SK-N-SH (cell line): Measurements from ENCODE around the gene BAHCC1. TPM values are rescaled to one million over a fixed set of nuclear protein-coding genes. Genes with fewer than 3 reads are reported as not detected.

Experiments used
- CTCF ChIA-PET: fragments of 300-600, 350-600 bp; formaldehyde crosslinking; extraction: SDS; loops from one replicate; lab custom pipeline; 2021; lab: Yijun Ruan, JAX
- POLR2A ChIA-PET: fragments of 350-600 bp; sonication (Branson Sonifier 250); formaldehyde crosslinking; extraction: SDS; loops from one replicate; lab custom pipeline; 2020; ENCODE audit warnings: antibody characterized with exemption, inconsistent platforms; lab: Yijun Ruan, JAX
- DNase-seq: peaks from one replicate; pipeline ENCODE4 v3.0.0; 2012
- H2AFZ ChIP-seq: fragments of 200-600 bp; sonication (generic); 2 replicates; pipeline ENCODE4 v1.8.1; 2016; ENCODE audit warnings: antibody characterized with exemption, mild to moderate bottlenecking, low read depth
- H3F3A ChIP-seq: fragments of 200-600 bp; sonication (generic); replicated peaks from 2 replicates; pipeline ENCODE3; 2016; ENCODE audit warnings: antibody characterized with exemption, mild to moderate bottlenecking; ENCODE audit not compliant: insufficient read depth
- H3K27ac ChIP-seq, 2 experiments: fragments of 200-500 bp in 1 of 2; fragments of 200-600 bp in 1 of 2; sonication (Bioruptor generic) in 1 of 2; sonication (generic), shearing (Covaris generic) in 1 of 2; 2 replicates each; pipeline versions ENCODE4 v1.5.1 to v1.6.1; 2014 to 2016; ENCODE audit warnings: low read depth in 2 of 2, inconsistent platforms in 1 of 2, low read length in 1 of 2, mild to moderate bottlenecking in 1 of 2, mixed read lengths in 1 of 2
- H3K27me3 ChIP-seq: fragments of 200-600 bp; sonication (generic), shearing (Covaris generic); 2 replicates; pipeline ENCODE4 v1.6.1; 2016; ENCODE audit warnings: mixed run types; ENCODE audit not compliant: insufficient read depth
- H3K36me3 ChIP-seq, 2 experiments: fragments of 200-500 bp in 1 of 2; fragments of 200-600 bp in 1 of 2; sonication (Bioruptor generic) in 1 of 2; sonication (generic) in 1 of 2; replicated peaks in 1 of 2; 2 replicates each; pipeline versions ENCODE3 to v1.5.1; 2014 to 2016; ENCODE audit warnings: low read length in 1 of 2, mild to moderate bottlenecking in 1 of 2; ENCODE audit not compliant: insufficient read depth in 2 of 2, control insufficient read depth in 1 of 2
- H3K4me1 ChIP-seq, 2 experiments: fragments of 200-500 bp in 1 of 2; fragments of 200-600 bp in 1 of 2; sonication (Bioruptor generic) in 1 of 2; sonication (generic), shearing (Covaris generic) in 1 of 2; 2 replicates each; pipeline versions ENCODE4 v1.5.1 to v1.6.1; 2014 to 2016; ENCODE audit warnings: low read depth in 1 of 2, low read length in 1 of 2, mixed run types in 1 of 2; ENCODE audit not compliant: insufficient read depth in 2 of 2, control insufficient read depth in 1 of 2
- H3K4me2 ChIP-seq: fragments of 200-600 bp; sonication (generic), shearing (Covaris generic); 2 replicates; pipeline ENCODE4 v1.6.1; 2017; ENCODE audit warnings: mixed run types
- H3K4me3 ChIP-seq, 2 experiments: fragments of 200-500 bp in 1 of 2; fragments of 200-600 bp in 1 of 2; sonication (Bioruptor generic) in 1 of 2; sonication (generic), shearing (Covaris generic) in 1 of 2; 2 replicates each; pipeline versions ENCODE4 v1.5.1 to v1.8.1; 2014 to 2016; ENCODE audit warnings: low read depth in 2 of 2, inconsistent platforms in 1 of 2, low read length in 1 of 2, mild to moderate bottlenecking in 1 of 2, mixed read lengths in 1 of 2, moderate library complexity in 1 of 2
- H3K79me2 ChIP-seq: fragments of 200-600 bp; sonication (generic); 2 replicates; pipeline ENCODE4 v1.8.1; 2017; ENCODE audit warnings: mild to moderate bottlenecking; ENCODE audit not compliant: insufficient read depth
- H3K9ac ChIP-seq: fragments of 200-600 bp; sonication (generic); 2 replicates; pipeline ENCODE4 v1.6.1; 2017; ENCODE audit warnings: mixed run types
- H3K9me2 ChIP-seq: fragments of 200-600 bp; sonication (generic); 2 replicates; pipeline ENCODE4 v1.6.1; 2017; ENCODE audit warnings: mixed run types
- H3K9me3 ChIP-seq: fragments of 200-600 bp; sonication (generic); 2 replicates; pipeline ENCODE4 v1.6.1; 2017; ENCODE audit warnings: mixed run types, mild to moderate bottlenecking, moderate library complexity
- H4K20me1 ChIP-seq: fragments of 200-600 bp; sonication (generic); 2 replicates; pipeline ENCODE4 v1.6.1; 2017; ENCODE audit warnings: mild to moderate bottlenecking, mixed run types; ENCODE audit not compliant: insufficient read depth
- CHD2 ChIP-seq: fragments of 150-350 bp; IDR thresholded peaks from 2 replicates; pipeline ENCODE4 v1.6.1; 2018; ENCODE audit warnings: low read length; ENCODE audit not compliant: partially characterized antibody
- ELF1 ChIP-seq: IDR thresholded peaks from 2 replicates; pipeline ENCODE4 v1.4.0; 2012
- GABPA ChIP-seq: IDR thresholded peaks from 2 replicates; pipeline ENCODE4 v1.4.0; 2012; ENCODE audit warnings: low read depth, mild to moderate bottlenecking
- JUND ChIP-seq: IDR thresholded peaks from 2 replicates; pipeline ENCODE4 v1.4.0; 2012
- MEF2A ChIP-seq: IDR thresholded peaks from 2 replicates; pipeline ENCODE4 v1.4.0; 2012; ENCODE audit warnings: low read depth, borderline replicate concordance
- MXI1 ChIP-seq: IDR thresholded peaks from 2 replicates; pipeline ENCODE4 v1.6.1; 2012; ENCODE audit warnings: mild to moderate bottlenecking, low read depth, low read length, improper control_type of control experiment
- NRF1 ChIP-seq: IDR thresholded peaks from 2 replicates; pipeline ENCODE4 v1.6.1; 2012; ENCODE audit warnings: low read depth, mild to moderate bottlenecking, low read length
- POLR2AphosphoS5 ChIP-seq: IDR thresholded peaks from 2 replicates; pipeline ENCODE4 v1.6.1; 2012; ENCODE audit warnings: low read depth, low read length
- RCOR1 ChIP-seq: fragments of 150-350 bp; IDR thresholded peaks from 2 replicates; pipeline ENCODE4 v1.6.1; 2017; ENCODE audit warnings: antibody characterized with exemption, low read length
- SIN3A ChIP-seq: IDR thresholded peaks from 2 replicates; pipeline ENCODE4 v1.6.1; 2012; ENCODE audit warnings: low read depth, mild to moderate bottlenecking, low read length, moderate library complexity, borderline replicate concordance
- TAF1 ChIP-seq: IDR thresholded peaks from 2 replicates; pipeline ENCODE4 v1.6.1; 2012; ENCODE audit warnings: low read depth, mild to moderate bottlenecking, low read length, moderate library complexity, borderline replicate concordance
- WGBS: methylation state at CpG from one replicate; pipeline ENCODE4 v1.1.6; 2017; ENCODE audit warnings: low lambda C conversion rate; 5-methylcytosine and 5-hydroxymethylcytosine counted together
- polyA plus RNA-seq, 3 experiments: library from polyadenylated mRNA; depleted of rRNA; stranded (reverse); fragments of >200 nt; gene quantifications; 2 replicates each; pipeline ENCODE4 v1.2.3, GENCODE V29; 2012
- TF ChIP-seq, protein P1 (sequence below): IDR thresholded peaks from 2 replicates; pipeline ENCODE4 v1.6.1; 2012; ENCODE audit warnings: mild to moderate bottlenecking, low read depth, low read length, moderate library complexity
- TF ChIP-seq, protein P2 (sequence below): fragments of 200-600 bp; sonication (generic); IDR thresholded peaks from 2 replicates; pipeline ENCODE4 v1.6.1; 2017; ENCODE audit warnings: antibody characterized with exemption, mild to moderate bottlenecking, moderate library complexity
- TF ChIP-seq, protein P3 (sequence below): fragments of 150-350 bp; IDR thresholded peaks from 2 replicates; pipeline ENCODE4 v1.6.1; 2017; ENCODE audit warnings: antibody characterized with exemption, low read length, low read depth, borderline replicate concordance

Gene BAHCC1
- polyA plus RNA-seq, 1 of the 3 experiments (the other 2 are of a cell fraction): 6.4 TPM

DNA sequence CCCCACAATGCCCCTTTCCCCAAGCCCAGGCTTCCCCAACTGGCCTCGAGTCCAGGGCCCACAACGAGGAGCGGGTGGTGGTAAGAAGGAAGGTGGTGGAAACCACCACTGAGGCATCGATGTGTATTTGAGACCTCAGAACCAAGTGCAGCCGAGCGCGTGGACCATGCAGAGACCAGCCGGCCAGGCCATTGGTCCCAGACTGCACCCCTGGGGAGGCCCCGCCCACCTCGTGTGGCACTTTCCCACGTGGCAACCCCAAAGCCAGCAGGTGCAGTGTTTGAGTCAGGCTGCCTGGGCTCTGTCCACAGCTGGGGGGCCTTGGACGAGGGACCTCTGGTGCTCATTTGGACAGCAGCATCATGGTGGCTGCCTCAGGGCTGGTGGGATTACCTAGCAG lies 28.1 kb upstream of the BAHCC1 start:
- POLR2A ChIA-PET: no interaction called here
- no peak for DNase-seq

More for the DNA sequence above, 28.1 kb upstream of the BAHCC1 start:
- H3K4me3 ChIP-seq: no peak overlapping the region
- H3K27ac ChIP-seq: no peak overlapping the region
- no peak overlapping the region for H2AFZ ChIP-seq
- peaks cover 0 to 13% of the 10 kb centered on the region in 2 experiments; a peak in 1 of 4 replicates for H3K4me1 ChIP-seq
- no peak overlapping the region for H3K9ac ChIP-seq
- 68% methylated on average over 10 of the region's 12 CpGs for WGBS
- no peaks in the 10 kb centered on the region for H4K20me1 ChIP-seq
- no peaks in the 10 kb centered on the region for H3K36me3 ChIP-seq
- H3K79me2 ChIP-seq: no peaks in the 10 kb centered on the region
- peaks cover 4% of the 10 kb centered on the region for H3F3A ChIP-seq
- CTCF ChIA-PET: interaction anchor here (0.8 to 2.1 kb wide), 2 partner anchors 117 to 118 kb away, joined by 3 to 6 read pairs; no protein-coding TSS in a partner anchor
- no peak overlapping the region for H3K4me2 ChIP-seq
- peaks cover 16% of the 10 kb centered on the region; the same call in 1 of the 2 replicates for H3K27me3 ChIP-seq
- H3K9me3 ChIP-seq: no peaks in the 10 kb centered on the region
- TF ChIP-seq RCOR1: no peak
- TF ChIP-seq, protein P1, sequence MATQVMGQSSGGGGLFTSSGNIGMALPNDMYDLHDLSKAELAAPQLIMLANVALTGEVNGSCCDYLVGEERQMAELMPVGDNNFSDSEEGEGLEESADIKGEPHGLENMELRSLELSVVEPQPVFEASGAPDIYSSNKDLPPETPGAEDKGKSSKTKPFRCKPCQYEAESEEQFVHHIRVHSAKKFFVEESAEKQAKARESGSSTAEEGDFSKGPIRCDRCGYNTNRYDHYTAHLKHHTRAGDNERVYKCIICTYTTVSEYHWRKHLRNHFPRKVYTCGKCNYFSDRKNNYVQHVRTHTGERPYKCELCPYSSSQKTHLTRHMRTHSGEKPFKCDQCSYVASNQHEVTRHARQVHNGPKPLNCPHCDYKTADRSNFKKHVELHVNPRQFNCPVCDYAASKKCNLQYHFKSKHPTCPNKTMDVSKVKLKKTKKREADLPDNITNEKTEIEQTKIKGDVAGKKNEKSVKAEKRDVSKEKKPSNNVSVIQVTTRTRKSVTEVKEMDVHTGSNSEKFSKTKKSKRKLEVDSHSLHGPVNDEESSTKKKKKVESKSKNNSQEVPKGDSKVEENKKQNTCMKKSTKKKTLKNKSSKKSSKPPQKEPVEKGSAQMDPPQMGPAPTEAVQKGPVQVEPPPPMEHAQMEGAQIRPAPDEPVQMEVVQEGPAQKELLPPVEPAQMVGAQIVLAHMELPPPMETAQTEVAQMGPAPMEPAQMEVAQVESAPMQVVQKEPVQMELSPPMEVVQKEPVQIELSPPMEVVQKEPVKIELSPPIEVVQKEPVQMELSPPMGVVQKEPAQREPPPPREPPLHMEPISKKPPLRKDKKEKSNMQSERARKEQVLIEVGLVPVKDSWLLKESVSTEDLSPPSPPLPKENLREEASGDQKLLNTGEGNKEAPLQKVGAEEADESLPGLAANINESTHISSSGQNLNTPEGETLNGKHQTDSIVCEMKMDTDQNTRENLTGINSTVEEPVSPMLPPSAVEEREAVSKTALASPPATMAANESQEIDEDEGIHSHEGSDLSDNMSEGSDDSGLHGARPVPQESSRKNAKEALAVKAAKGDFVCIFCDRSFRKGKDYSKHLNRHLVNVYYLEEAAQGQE: no peak
- no peak for TF ChIP-seq NRF1
- TF ChIP-seq ELF1: no peak
- TF ChIP-seq MXI1: no peak
- no peak for TF ChIP-seq JUND
- TF ChIP-seq MEF2A: no peak
- TF ChIP-seq CHD2: no peak
- TF ChIP-seq SIN3A: no peak
- no peak for TF ChIP-seq GABPA
- TF ChIP-seq, protein P2, sequence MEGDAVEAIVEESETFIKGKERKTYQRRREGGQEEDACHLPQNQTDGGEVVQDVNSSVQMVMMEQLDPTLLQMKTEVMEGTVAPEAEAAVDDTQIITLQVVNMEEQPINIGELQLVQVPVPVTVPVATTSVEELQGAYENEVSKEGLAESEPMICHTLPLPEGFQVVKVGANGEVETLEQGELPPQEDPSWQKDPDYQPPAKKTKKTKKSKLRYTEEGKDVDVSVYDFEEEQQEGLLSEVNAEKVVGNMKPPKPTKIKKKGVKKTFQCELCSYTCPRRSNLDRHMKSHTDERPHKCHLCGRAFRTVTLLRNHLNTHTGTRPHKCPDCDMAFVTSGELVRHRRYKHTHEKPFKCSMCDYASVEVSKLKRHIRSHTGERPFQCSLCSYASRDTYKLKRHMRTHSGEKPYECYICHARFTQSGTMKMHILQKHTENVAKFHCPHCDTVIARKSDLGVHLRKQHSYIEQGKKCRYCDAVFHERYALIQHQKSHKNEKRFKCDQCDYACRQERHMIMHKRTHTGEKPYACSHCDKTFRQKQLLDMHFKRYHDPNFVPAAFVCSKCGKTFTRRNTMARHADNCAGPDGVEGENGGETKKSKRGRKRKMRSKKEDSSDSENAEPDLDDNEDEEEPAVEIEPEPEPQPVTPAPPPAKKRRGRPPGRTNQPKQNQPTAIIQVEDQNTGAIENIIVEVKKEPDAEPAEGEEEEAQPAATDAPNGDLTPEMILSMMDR: no peak
- TF ChIP-seq POLR2AphosphoS5: no peak
- TF ChIP-seq TAF1: no peak
- TF ChIP-seq, protein P3, sequence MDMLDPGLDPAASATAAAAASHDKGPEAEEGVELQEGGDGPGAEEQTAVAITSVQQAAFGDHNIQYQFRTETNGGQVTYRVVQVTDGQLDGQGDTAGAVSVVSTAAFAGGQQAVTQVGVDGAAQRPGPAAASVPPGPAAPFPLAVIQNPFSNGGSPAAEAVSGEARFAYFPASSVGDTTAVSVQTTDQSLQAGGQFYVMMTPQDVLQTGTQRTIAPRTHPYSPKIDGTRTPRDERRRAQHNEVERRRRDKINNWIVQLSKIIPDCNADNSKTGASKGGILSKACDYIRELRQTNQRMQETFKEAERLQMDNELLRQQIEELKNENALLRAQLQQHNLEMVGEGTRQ: no peak
- no peaks in the 10 kb centered on the region for H3K9me2 ChIP-seq
